CD4-positive, alpha-beta T cell treated with Interleukin-15 for 1 hour (primary cell): Measurements from ENCODE around the gene SCUBE1.

Experiments used
- DNase-seq: peaks from one replicate; pipeline ENCODE4 v3.0.0-alpha.2; 2020

The SCUBE1 gene

DNA sequence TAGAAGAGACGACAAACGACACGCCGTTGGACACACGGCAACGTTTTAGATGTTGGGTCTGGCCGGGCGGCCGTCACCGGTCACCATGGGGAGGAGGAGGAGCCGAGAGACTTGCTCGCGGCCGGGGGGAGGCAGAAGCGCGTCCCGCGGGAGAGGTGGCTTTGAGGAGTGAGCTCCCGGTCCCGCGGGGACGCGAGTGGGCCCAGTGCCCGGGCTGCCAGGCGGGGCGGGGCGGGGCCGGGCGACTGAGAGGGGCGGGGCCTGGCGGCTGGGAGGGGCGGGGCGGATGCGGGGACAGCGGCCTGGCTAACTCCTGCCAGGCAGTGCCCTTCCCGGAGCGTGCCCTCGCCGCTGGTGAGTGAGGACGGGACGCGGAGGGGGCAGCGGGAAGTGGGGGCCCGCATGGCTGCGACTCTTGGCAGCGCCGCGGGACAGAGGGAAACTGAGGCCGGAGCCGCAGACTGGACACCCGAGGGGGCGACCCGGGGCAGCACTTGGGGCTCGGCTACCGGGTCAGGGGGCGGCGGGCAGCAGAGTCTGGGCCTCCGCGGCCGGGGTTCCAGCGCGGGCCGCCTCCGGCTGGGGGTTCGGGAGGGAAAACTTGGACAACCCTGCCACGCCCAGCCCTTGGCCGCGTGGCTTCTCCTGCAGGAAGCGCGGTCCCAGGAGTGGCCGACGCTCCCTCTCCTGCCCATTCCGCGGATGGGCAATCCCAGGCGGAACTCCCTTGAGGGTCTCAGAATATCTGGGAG, 191.7 kb downstream of the SCUBE1 start, which contains the start of gene TSPO:
TSS of gene TSPO (plus strand) at position 309 of the 752 bp plus-strand sequence. CDS start 7,680 bp downstream, outside the sequence.
- peak; percentile 57 for DNase-seq

DNA sequence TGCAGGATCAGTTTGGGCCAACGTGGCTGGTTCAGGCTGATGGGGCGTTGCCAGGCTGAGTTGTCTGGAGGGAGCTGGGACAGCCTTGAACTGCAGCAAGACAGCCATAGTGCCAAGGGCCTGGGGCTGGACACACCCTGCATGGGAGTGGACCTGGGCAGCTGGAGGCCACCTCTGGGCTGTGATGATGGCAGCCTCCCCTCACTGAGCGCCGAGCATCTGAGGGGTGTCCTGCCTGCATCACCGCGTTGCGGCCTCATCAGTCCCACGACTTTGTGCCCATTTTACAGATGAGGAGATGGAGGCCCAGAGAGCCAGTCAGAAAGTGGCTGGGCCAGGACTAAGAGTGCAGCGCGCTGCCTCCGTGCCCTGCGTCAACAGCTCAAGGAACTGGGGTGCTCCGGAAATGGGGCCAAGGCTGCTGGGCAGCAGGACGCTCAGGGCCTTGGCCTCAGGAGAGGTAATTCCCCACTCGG, 192.4 kb downstream of the SCUBE1 start:
- no peak for DNase-seq

DNA sequence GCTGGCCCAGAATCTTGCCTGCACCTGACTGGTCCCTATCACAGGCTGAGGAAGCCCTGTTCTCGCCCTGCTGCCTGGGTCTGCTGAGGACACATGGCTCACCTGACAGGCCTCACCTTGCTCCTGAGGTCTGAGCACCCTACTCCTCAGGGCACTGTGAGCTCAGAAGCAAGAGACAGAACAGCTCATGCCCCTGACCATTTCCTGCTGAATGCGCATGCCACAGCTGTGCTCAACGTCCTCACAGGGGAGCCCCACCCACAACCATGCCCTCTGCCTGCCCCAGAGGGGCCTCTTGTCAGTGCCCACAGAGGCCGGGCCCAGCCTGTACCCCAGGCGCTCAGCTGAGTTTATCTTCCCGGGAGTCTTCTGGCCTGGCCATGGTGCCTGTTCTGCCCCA, 194.6 kb downstream of the SCUBE1 start:
- DNase-seq, result peak; percentile 42

DNA sequence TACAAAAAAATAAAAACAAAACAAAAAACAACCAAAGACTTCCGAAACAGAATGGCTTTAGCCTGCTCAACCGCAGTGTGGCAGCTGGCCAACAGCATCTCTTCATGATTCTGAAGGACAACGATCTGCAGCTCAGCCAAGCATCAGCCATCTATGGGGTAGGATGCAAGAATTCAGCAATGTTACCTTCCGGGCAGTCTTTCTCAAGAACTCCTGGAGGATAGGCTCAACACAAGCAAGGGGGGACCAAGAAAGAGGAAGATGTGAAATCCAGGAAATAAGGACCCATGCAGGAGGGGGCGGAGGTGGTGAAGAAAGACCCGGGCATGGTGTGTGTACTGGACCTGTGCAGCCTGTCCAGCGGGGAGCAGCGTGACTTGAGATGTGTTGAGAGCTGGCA, 195.4 kb downstream of the SCUBE1 start:
- no peak for DNase-seq
